ENCODE measurements around the gene KLF13. TPM values are rescaled to one million over a fixed set of nuclear protein-coding genes. Genes with fewer than 3 reads are reported as not detected.

KLF13 gene
- polyA plus RNA-seq (2013): 74.5 TPM

GRCh38 chr15:31326156-31326874 is at the start of gene KLF13:
Gene KLF13, plus strand, starts transcription at chr15:31326835. Its CDS starts 378 bp downstream, at chr15:31327213.
- peak within 1 kb of the TSS; percentile 69 to 86 (median 79) for H3K4me3 ChIP-seq (ENCODE audit: control insufficient read depth in 1 of 7, extremely low read depth in 1 of 7, insufficient read depth in 4 of 7, low read depth in 2 of 7, low read length in 6 of 7)
- H3K27me3 ChIP-seq (replicated peaks in 2 of 5; ENCODE audit: control insufficient read depth in 4 of 5, insufficient read depth in 5 of 5, low read length in 4 of 5): no peaks in the 10 kb centered on the region
- ChIA-PET CTCF (interaction anchor here (1.0 to 3.2 kb wide), 6 partner anchors 23 to 162 kb away, joined by 3 to 21 read pairs (median 4); no protein-coding TSS in a partner anchor), POLR2A (interaction anchor here (0.7 to 3.8 kb wide), 23 partner anchors 10 to 322 kb away, joined by 3 to 47 read pairs (median 5); no protein-coding TSS in a partner anchor)
- peak; percentile 96 to 99 (median 99) for DNase-seq
- WGBS (ENCODE audit: insufficient coverage): under 1% methylated on average over 72 of the region's 99 CpGs
- H3K4me1 ChIP-seq (ENCODE audit: control extremely low read depth in 1 of 4, control insufficient read depth in 4 of 4, insufficient read depth in 4 of 4, low read length in 3 of 4): peaks cover 12 to 56% (median 50%) of the 10 kb centered on the region in 4 experiments
- peak within 1 kb of the TSS; percentile 86 to 93 for H3K27ac ChIP-seq (ENCODE audit: insufficient read depth in 1 of 2, low read depth in 1 of 2, low read length in 2 of 2, poor library complexity in 1 of 2, severe bottlenecking in 2 of 2)
- H3K9me3 ChIP-seq (ENCODE audit: control extremely low read depth in 1 of 5, control insufficient read depth in 4 of 5, insufficient read depth in 2 of 5, low read depth in 1 of 5, low read length in 4 of 5): no peaks in the 10 kb centered on the region
- H3K36me3 ChIP-seq (ENCODE audit: control insufficient read depth in 4 of 4, insufficient read depth in 4 of 4, low read length in 3 of 4): peaks cover 0 to 5% (median 0%) of the 10 kb centered on the region in 4 experiments

- Histone ChIP-seq H3K4me3 (ENCODE audit: control insufficient read depth in 1 of 7, extremely low read depth in 1 of 7, insufficient read depth in 4 of 7, low read depth in 2 of 7, low read length in 6 of 7) (no peak overlapping the region), H3K9me3 (ENCODE audit: control extremely low read depth in 1 of 5, control insufficient read depth in 4 of 5, insufficient read depth in 2 of 5, low read depth in 1 of 5, low read length in 4 of 5) (no peaks in the 10 kb centered on the region), H3K36me3 (ENCODE audit: control insufficient read depth in 4 of 4, insufficient read depth in 4 of 4, low read length in 3 of 4) (no peaks in the 10 kb centered on the region), H3K27me3 (replicated peaks in 2 of 5; ENCODE audit: control insufficient read depth in 4 of 5, insufficient read depth in 5 of 5, low read length in 4 of 5) (no peaks in the 10 kb centered on the region), H3K27ac (ENCODE audit: insufficient read depth in 1 of 2, low read depth in 1 of 2, low read length in 2 of 2, poor library complexity in 1 of 2, severe bottlenecking in 2 of 2) (no peak overlapping the region), H3K4me1 (ENCODE audit: control extremely low read depth in 1 of 4, control insufficient read depth in 4 of 4, insufficient read depth in 4 of 4, low read length in 3 of 4) (peaks cover 0 to 25% (median 24%) of the 10 kb centered on the region in 4 experiments)
- no peak for DNase-seq
- CTCF ChIA-PET: interaction anchor here (0.9 to 1.6 kb wide), 3 partner anchors 9 to 12 kb away, joined by 3 to 4 read pairs (median 3); no protein-coding TSS in a partner anchor
- 100% methylated on average over 3 of the region's 4 CpGs for WGBS (ENCODE audit: insufficient coverage)
- POLR2A ChIA-PET: no interaction called here
Observed at GRCh38 chr15:31277335-31278060, 49.1 kb upstream of the KLF13 start.

DNA sequence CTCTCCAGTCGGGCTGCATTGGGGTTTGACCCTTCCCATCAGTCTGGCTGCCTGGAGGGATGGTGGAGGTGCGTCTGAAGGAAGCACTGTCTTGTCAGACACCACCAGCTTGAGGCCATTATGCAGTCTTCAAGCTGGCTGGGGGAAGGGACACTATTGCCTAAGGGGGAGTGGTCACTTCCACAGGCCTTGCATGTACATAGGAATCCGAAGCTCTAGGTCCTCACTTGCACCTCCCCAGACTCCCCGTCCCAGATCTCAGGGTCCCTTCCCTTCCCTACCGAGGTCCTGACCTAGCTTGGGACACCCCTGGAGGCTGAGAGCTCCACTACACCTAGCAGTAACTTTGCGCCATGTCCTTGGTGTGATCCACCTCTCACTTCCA is 48.6 kb upstream of the KLF13 start:
- no peak overlapping the region for H3K4me3 ChIP-seq (ENCODE audit: control insufficient read depth in 1 of 7, extremely low read depth in 1 of 7, insufficient read depth in 4 of 7, low read depth in 2 of 7, low read length in 6 of 7)
- POLR2A ChIA-PET: no interaction called here
- CTCF ChIA-PET: interaction anchor here (0.9 to 1.6 kb wide), 3 partner anchors 10 to 12 kb away, joined by 3 to 4 read pairs (median 3); no protein-coding TSS in a partner anchor
- H3K36me3 ChIP-seq (ENCODE audit: control insufficient read depth in 4 of 4, insufficient read depth in 4 of 4, low read length in 3 of 4): no peaks in the 10 kb centered on the region
- no peaks in the 10 kb centered on the region for H3K27me3 ChIP-seq (replicated peaks in 2 of 5; ENCODE audit: control insufficient read depth in 4 of 5, insufficient read depth in 5 of 5, low read length in 4 of 5)
- peaks cover 0 to 20% (median 18%) of the 10 kb centered on the region in 4 experiments for H3K4me1 ChIP-seq (ENCODE audit: control extremely low read depth in 1 of 4, control insufficient read depth in 4 of 4, insufficient read depth in 4 of 4, low read length in 3 of 4)
- no peaks in the 10 kb centered on the region for H3K9me3 ChIP-seq (ENCODE audit: control extremely low read depth in 1 of 5, control insufficient read depth in 4 of 5, insufficient read depth in 2 of 5, low read depth in 1 of 5, low read length in 4 of 5)
- no peak overlapping the region for H3K27ac ChIP-seq (ENCODE audit: insufficient read depth in 1 of 2, low read depth in 1 of 2, low read length in 2 of 2, poor library complexity in 1 of 2, severe bottlenecking in 2 of 2)
- 90% methylated on average over 6 of the region's 6 CpGs for WGBS (ENCODE audit: insufficient coverage)
- DNase-seq: no peak

- DNase-seq: no peak
- Histone ChIP-seq H3K27me3 (replicated peaks in 2 of 5; ENCODE audit: control insufficient read depth in 4 of 5, insufficient read depth in 5 of 5, low read length in 4 of 5) (no peaks in the 10 kb centered on the region), H3K27ac (ENCODE audit: insufficient read depth in 1 of 2, low read depth in 1 of 2, low read length in 2 of 2, poor library complexity in 1 of 2, severe bottlenecking in 2 of 2) (no peak overlapping the region), H3K36me3 (ENCODE audit: control insufficient read depth in 4 of 4, insufficient read depth in 4 of 4, low read length in 3 of 4) (no peaks in the 10 kb centered on the region), H3K4me1 (ENCODE audit: control extremely low read depth in 1 of 4, control insufficient read depth in 4 of 4, insufficient read depth in 4 of 4, low read length in 3 of 4) (peaks cover 0 to 14% (median 12%) of the 10 kb centered on the region in 4 experiments), H3K4me3 (ENCODE audit: control insufficient read depth in 1 of 7, extremely low read depth in 1 of 7, insufficient read depth in 4 of 7, low read depth in 2 of 7, low read length in 6 of 7) (no peak overlapping the region), H3K9me3 (ENCODE audit: control extremely low read depth in 1 of 5, control insufficient read depth in 4 of 5, insufficient read depth in 2 of 5, low read depth in 1 of 5, low read length in 4 of 5) (no peaks in the 10 kb centered on the region)
- ChIA-PET POLR2A (no interaction called here), CTCF (interaction anchor here (0.9 to 1.6 kb wide), 5 partner anchors 10 to 25 kb away, joined by 3 to 4 read pairs (median 3); no protein-coding TSS in a partner anchor)
- over 99% methylated on average over 11 of the region's 18 CpGs for WGBS (ENCODE audit: insufficient coverage)
Observed at GRCh38 chr15:31278544-31279220, 48.0 kb upstream of the KLF13 start.

DNA sequence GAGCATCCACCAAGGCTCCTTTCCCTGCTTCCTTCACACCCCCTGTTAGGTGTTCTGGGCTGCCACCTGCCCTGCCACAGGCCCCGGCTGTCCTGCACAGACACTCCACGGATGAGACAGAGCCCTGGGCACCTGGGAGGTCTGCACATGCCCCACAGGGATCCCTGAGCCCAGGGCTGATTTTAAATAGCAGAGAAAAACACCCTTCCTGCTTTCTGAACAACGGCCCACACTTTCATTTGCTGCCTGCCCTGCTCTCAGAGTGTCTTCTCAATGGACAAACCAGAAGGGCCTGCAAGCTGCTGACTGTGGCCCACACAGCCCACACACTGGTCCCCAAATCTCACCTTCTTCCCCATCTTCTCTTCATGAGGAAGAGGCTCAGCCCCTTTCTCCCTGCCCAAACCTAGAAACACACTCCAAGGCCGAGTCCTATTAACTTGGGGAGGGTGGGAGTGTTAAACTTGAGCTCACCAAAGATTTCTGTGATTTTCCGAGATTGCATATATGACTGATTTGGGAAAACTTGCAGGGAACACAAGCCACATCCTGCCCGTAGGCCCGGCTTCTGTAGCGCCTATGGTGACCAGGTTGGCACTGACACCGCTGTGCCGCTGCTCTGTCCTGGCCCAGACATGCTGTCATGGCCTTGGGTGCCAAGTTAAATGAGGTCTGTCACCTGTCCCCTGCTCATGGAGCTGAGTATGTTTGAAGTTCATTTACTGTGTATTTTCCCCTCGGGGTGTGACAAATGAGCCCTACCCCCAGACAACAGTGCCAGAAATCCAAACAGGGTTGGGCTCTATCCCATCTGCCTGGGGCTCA is 47.2 kb upstream of the KLF13 start:
- Histone ChIP-seq H3K27me3 (replicated peaks in 2 of 5; ENCODE audit: control insufficient read depth in 4 of 5, insufficient read depth in 5 of 5, low read length in 4 of 5) (no peaks in the 10 kb centered on the region), H3K27ac (ENCODE audit: insufficient read depth in 1 of 2, low read depth in 1 of 2, low read length in 2 of 2, poor library complexity in 1 of 2, severe bottlenecking in 2 of 2) (no peak overlapping the region), H3K4me3 (ENCODE audit: control insufficient read depth in 1 of 7, extremely low read depth in 1 of 7, insufficient read depth in 4 of 7, low read depth in 2 of 7, low read length in 6 of 7) (no peak overlapping the region), H3K9me3 (ENCODE audit: control extremely low read depth in 1 of 5, control insufficient read depth in 4 of 5, insufficient read depth in 2 of 5, low read depth in 1 of 5, low read length in 4 of 5) (peaks cover 0 to 2% (median 0%) of the 10 kb centered on the region in 5 experiments), H3K36me3 (ENCODE audit: control insufficient read depth in 4 of 4, insufficient read depth in 4 of 4, low read length in 3 of 4) (no peaks in the 10 kb centered on the region), H3K4me1 (ENCODE audit: control extremely low read depth in 1 of 4, control insufficient read depth in 4 of 4, insufficient read depth in 4 of 4, low read length in 3 of 4) (peaks cover 0 to 10% (median 8%) of the 10 kb centered on the region in 4 experiments)
- DNase-seq: no peak
- WGBS (ENCODE audit: insufficient coverage): 93% methylated on average over 8 of the region's 11 CpGs
- CTCF ChIA-PET: interaction anchor here (1.4 to 1.6 kb wide), 2 partner anchors 14 to 26 kb away, joined by 3 to 4 read pairs; no protein-coding TSS in a partner anchor
- POLR2A ChIA-PET: no interaction called here

GRCh38 chr15:31280046-31280830 is 46.4 kb upstream of the KLF13 start:
- Histone ChIP-seq H3K27me3 (replicated peaks in 2 of 5; ENCODE audit: control insufficient read depth in 4 of 5, insufficient read depth in 5 of 5, low read length in 4 of 5) (no peaks in the 10 kb centered on the region), H3K9me3 (ENCODE audit: control extremely low read depth in 1 of 5, control insufficient read depth in 4 of 5, insufficient read depth in 2 of 5, low read depth in 1 of 5, low read length in 4 of 5) (peaks cover 0 to 2% (median 0%) of the 10 kb centered on the region in 5 experiments), H3K27ac (ENCODE audit: insufficient read depth in 1 of 2, low read depth in 1 of 2, low read length in 2 of 2, poor library complexity in 1 of 2, severe bottlenecking in 2 of 2) (no peak overlapping the region), H3K4me1 (ENCODE audit: control extremely low read depth in 1 of 4, control insufficient read depth in 4 of 4, insufficient read depth in 4 of 4, low read length in 3 of 4) (peaks cover 0 to 2% (median under 1%) of the 10 kb centered on the region in 4 experiments), H3K4me3 (ENCODE audit: control insufficient read depth in 1 of 7, extremely low read depth in 1 of 7, insufficient read depth in 4 of 7, low read depth in 2 of 7, low read length in 6 of 7) (no peak overlapping the region), H3K36me3 (ENCODE audit: control insufficient read depth in 4 of 4, insufficient read depth in 4 of 4, low read length in 3 of 4) (no peaks in the 10 kb centered on the region)
- POLR2A ChIA-PET: no interaction called here
- DNase-seq: no peak
- WGBS (ENCODE audit: insufficient coverage): over 99% methylated on average over 14 of the region's 16 CpGs
- CTCF ChIA-PET: interaction anchor here (1.1 to 1.6 kb wide), 3 partner anchors 14 to 37 kb away, joined by 3 to 4 read pairs (median 3); no protein-coding TSS in a partner anchor
